GM23248 (cell line): Measurements from ENCODE around the gene MCHR2.

Experiments
- EZH2 ChIP-seq: fragments of 200-600 bp; sonication (generic); IDR thresholded peaks from 2 replicates; pipeline ENCODE4 v1.6.1; 2018; ENCODE audit warnings: antibody characterized with exemption, mild to moderate bottlenecking; ENCODE audit not compliant: insufficient read depth, poor library complexity, severe bottlenecking
- EZH2phosphoT487 ChIP-seq: fragments of 200-600 bp; sonication (generic); IDR thresholded peaks from 2 replicates; pipeline ENCODE4 v1.6.1; 2018; ENCODE audit warnings: antibody characterized with exemption, moderate library complexity, mild to moderate bottlenecking, low read depth; ENCODE audit not compliant: insufficient read depth

DNA sequence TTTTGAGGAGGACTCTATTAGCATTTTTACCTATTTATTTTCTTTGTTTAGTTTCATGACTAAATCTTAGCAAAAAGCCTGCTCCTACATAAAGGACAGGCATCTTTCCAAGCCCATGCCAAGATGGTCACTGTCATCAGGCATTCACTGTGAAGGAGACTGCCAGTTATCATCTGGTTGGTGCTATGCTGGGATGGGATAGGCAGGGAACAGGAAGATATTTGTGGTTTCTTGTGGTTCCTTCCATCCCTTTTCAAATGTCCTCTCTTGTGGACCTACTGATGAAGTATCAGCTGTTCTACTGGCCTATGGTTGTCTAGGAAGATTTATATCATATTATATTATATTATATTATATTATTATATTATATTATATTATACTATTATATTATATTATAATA is 107.0 kb downstream of the MCHR2 start:
- TF ChIP-seq EZH2 (no peak), EZH2phosphoT487 (no peak)
